Lung (tissue), 12 donors: ENCODE results near the gene PAF1. TPM values are rescaled to one million over a fixed set of nuclear protein-coding genes. Genes with fewer than 3 reads are reported as not detected.
A peak's percentile ranks its signal among the peaks of the same experiment; 100 is the strongest.

Experiments
- ATAC-seq: fragments of 200-7000 bp; cut with Tn5 transposase; one replicate; pipeline ENCODE4 v1.9.1; 2020; ENCODE audit warnings: moderate number of reproducible peaks; ENCODE audit not compliant: insufficient read depth, low FRiP score
- DNase-seq, 3 donors: peaks; one replicate each; pipeline ENCODE4 v3.0.0-alpha.2; 2013 to 2017
- H3K27ac ChIP-seq, 2 donors: one replicate each; pipeline ENCODE4 v1.5.1; 2013; ENCODE audit warnings: mild to moderate bottlenecking in 2 of 2, moderate library complexity in 2 of 2, control low read depth in 1 of 2, inconsistent platforms in 1 of 2, low read depth in 1 of 2, low read length in 1 of 2
- H3K27me3 ChIP-seq, 3 donors: one replicate each; pipeline ENCODE4 v1.5.1; 2013; ENCODE audit warnings: low read length in 2 of 3; ENCODE audit not compliant: control insufficient read depth in 3 of 3, insufficient read depth in 3 of 3
- H3K36me3 ChIP-seq, 4 donors: one replicate each; pipeline ENCODE4 v1.5.1; 2013; ENCODE audit warnings: low read length in 4 of 4, mild to moderate bottlenecking in 1 of 4, moderate library complexity in 1 of 4; ENCODE audit not compliant: control insufficient read depth in 4 of 4, insufficient read depth in 4 of 4
- H3K4me1 ChIP-seq, 5 donors: one replicate each; pipeline ENCODE4 v1.5.1; 2013; ENCODE audit warnings: low read length in 5 of 5, mild to moderate bottlenecking in 2 of 5, moderate library complexity in 1 of 5; ENCODE audit not compliant: control insufficient read depth in 5 of 5, insufficient read depth in 5 of 5
- H3K4me3 ChIP-seq: one replicate; pipeline ENCODE4 v1.5.1; 2013; ENCODE audit warnings: mild to moderate bottlenecking, control low read depth, moderate library complexity
- H3K9ac ChIP-seq, 2 donors: one replicate each; pipeline ENCODE4 v1.5.1; 2013; ENCODE audit warnings: low read length in 2 of 2, control low read depth in 1 of 2; ENCODE audit not compliant: insufficient read depth in 1 of 2
- H3K9me3 ChIP-seq, 4 donors: one replicate each; pipeline ENCODE4 v1.5.1; 2013; ENCODE audit warnings: low read length in 3 of 4, mild to moderate bottlenecking in 1 of 4, moderate library complexity in 1 of 4; ENCODE audit not compliant: control insufficient read depth in 4 of 4, insufficient read depth in 3 of 4
- CTCF ChIP-seq: IDR thresholded peaks from 2 replicates; pipeline ENCODE4 v1.5.1; 2012; ENCODE audit warnings: mild to moderate bottlenecking; ENCODE audit errors: control extremely low read depth, extremely low read depth
- WGBS, 2 donors: extraction: QIAGEN DNeasy Blood & Tissue Kit; methylation state at CpG; one replicate each; pipeline ENCODE4 v1.1.7; 2013; 5-methylcytosine and 5-hydroxymethylcytosine counted together
- polyA plus RNA-seq, 2 donors: library from polyadenylated mRNA; stranded (reverse); fragments of 200-250 nt; gene quantifications; one replicate each; pipeline ENCODE4 v1.2.1, GENCODE V29; 2013
- total RNA-seq, 2 donors: library from RNA; depleted of rRNA in 1 of 2; stranded (reverse); fragments of >200 nt in 1 of 2; gene quantifications; one replicate each; pipeline ENCODE4 v1.2.1, GENCODE V29; 2014 to 2021
- donor health status: control.
- donor health status: control.
- donor health status: Bipolar disorder and iron deficiency.
- donor health status: healthy.
- donor health status: DM: yes; HTN: yes; CAD: no.

The PAF1 gene
- total and polyA plus RNA-seq, 4 donors: 24.8 to 41.8 (median 34.0) TPM

DNA sequence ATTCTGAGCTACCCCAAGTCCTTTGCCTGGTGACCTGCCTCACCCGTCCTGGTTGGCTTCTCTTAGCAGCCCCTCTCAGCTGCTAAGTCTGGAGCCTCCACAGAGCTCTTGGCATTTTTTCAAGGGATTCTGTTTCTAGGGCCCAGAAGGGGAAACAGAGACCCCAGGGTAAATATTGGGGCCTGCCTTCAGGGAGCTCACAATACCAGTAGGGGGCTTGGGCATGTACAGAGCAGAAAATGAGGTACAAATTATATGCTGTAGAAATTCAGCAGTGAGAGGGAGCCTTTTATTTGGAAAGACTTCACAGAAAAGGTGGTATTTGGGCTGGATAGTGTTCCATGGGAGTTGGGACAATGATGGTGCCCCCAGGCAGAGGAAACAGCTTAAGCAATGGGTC is 45.0 kb downstream of the PAF1 start:
- H3K27me3 ChIP-seq: no peaks in the 10 kb centered on the region
- H3K9me3 ChIP-seq: no peaks in the 10 kb centered on the region
- no peak overlapping the region for H3K4me3 ChIP-seq
- ATAC-seq (no peak), DNase-seq (no peak)
- peaks cover 0 to 16% (median 10%) of the 10 kb centered on the region in 4 donors for H3K36me3 ChIP-seq
- 79 to 94% methylated on average over 1 of the region's 1 CpG for WGBS, 2 donors
- H3K27ac ChIP-seq: no peak overlapping the region
- no peak overlapping the region for H3K9ac ChIP-seq
- H3K4me1 ChIP-seq: peaks cover 4 to 27% (median 11%) of the 10 kb centered on the region in 5 donors
- TF ChIP-seq CTCF: no peak

DNA sequence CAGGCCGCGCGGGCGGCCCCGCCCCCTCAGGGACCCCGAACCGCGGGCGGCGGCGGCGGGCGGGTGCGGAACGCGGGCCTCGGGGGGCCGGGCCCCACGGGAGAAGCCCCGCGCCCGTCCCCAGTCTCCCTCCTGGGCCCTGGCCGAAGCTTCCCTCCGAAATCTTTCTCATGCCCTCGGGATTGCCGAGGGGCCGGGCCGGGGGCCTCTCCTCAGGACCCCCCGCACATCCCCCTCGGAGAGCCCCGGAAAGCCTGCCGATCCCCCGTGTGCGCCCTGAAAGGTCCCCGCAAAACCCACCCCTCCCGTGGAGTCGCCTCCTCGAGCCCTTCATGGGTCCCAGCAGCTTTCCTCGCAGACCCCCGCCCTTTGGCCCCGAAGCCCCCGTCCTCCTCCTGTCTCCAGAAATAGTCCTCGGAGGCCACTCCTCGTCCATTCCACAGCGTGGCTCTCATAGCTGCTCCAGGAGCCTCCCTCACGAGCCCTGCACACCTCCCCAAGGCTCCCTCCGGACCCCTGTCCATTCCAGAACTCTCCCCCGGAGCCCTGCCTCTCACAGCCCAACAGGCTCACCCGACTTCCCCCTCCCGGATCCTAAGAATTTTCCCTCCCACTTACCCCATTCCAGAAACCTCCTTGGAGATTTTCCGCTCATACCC is 48.1 kb downstream of the PAF1 start:
- 2 to 3% methylated on average over 45 to 51 of the region's 51 CpGs for WGBS, 2 donors
- ATAC-seq (no peak), DNase-seq (peak in 2 of 3 donors; percentile 36 to 45)
- H3K27me3 ChIP-seq: no peaks in the 10 kb centered on the region
- H3K9ac ChIP-seq: peak overlapping the region; percentile 83 to 95
- peak overlapping the region; percentile 81 for H3K4me3 ChIP-seq
- H3K27ac ChIP-seq: peak overlapping the region; percentile 17 to 88
- no peak for TF ChIP-seq CTCF
- H3K4me1 ChIP-seq: peaks cover 8 to 32% (median 15%) of the 10 kb centered on the region in 5 donors
- H3K36me3 ChIP-seq: peaks cover 0 to 6% (median 1%) of the 10 kb centered on the region in 4 donors
- H3K9me3 ChIP-seq: no peaks in the 10 kb centered on the region

- DNase-seq (peak; percentile 98 to 100 (median 100)), ATAC-seq (peak; percentile 96)
- Histone ChIP-seq H3K4me1 (peaks cover 10 to 32% (median 15%) of the 10 kb centered on the region in 5 donors), H3K9me3 (no peaks in the 10 kb centered on the region), H3K27me3 (no peaks in the 10 kb centered on the region), H3K4me3 (peak within 1 kb of the TSS; percentile 81), H3K36me3 (peaks cover 0 to 6% (median 1%) of the 10 kb centered on the region in 4 donors), H3K9ac (peak within 1 kb of the TSS; percentile 83 to 95), H3K27ac (peak within 1 kb of the TSS; percentile 78 to 88)
- WGBS, 2 donors: 0 to 1% methylated on average over 41 to 105 of the region's 105 CpGs
- peak; percentile 66 for TF ChIP-seq CTCF
Observed at GRCh38 chr19:39341719-39342604, 48.9 kb downstream of the PAF1 start, which contains the start of gene SAMD4B. SAMD4B (plus strand) TSS chr19:39342421; CDS start chr19:39356894, 14,473 bp downstream.
